Left lobe of liver (tissue), 2 donors: ENCODE data around the gene GALNT2. TPM values are rescaled to one million over a fixed set of nuclear protein-coding genes. Genes with fewer than 3 reads are reported as not detected.

ENCODE experiments used
- ATAC-seq: fragments of 200-7000 bp; cut with Tn5 transposase; one replicate; pipeline ENCODE4 v1.9.1; 2020; ENCODE audit warnings: mild to moderate bottlenecking, moderate library complexity
- DNase-seq: peaks from one replicate; pipeline ENCODE4 v3.0.0-alpha.2; 2020; ENCODE audit warnings: low spot score
- total RNA-seq: library from RNA; stranded (reverse); gene quantifications from one replicate; pipeline ENCODE4 v1.2.1, GENCODE V29; 2021
- donor health status: DM: no; HTN: no; CAD: no; lungs with moderate emphysema.
- donor health status: DM: no; HTN: yes; CAD: no.

The GALNT2 gene
- total RNA-seq, 1 donor from 2014 or later, result 83.7 TPM

GRCh38 chr1:230125640-230126528 is 58.8 kb downstream of the GALNT2 start:
- ATAC-seq, result no peak

GRCh38 chr1:230126529-230127104 is 59.6 kb downstream of the GALNT2 start:
- ATAC-seq (no peak), DNase-seq (no peak)

More at GRCh38 chr1:230125640-230126528, 58.8 kb downstream of the GALNT2 start:
- no peak for DNase-seq

DNA sequence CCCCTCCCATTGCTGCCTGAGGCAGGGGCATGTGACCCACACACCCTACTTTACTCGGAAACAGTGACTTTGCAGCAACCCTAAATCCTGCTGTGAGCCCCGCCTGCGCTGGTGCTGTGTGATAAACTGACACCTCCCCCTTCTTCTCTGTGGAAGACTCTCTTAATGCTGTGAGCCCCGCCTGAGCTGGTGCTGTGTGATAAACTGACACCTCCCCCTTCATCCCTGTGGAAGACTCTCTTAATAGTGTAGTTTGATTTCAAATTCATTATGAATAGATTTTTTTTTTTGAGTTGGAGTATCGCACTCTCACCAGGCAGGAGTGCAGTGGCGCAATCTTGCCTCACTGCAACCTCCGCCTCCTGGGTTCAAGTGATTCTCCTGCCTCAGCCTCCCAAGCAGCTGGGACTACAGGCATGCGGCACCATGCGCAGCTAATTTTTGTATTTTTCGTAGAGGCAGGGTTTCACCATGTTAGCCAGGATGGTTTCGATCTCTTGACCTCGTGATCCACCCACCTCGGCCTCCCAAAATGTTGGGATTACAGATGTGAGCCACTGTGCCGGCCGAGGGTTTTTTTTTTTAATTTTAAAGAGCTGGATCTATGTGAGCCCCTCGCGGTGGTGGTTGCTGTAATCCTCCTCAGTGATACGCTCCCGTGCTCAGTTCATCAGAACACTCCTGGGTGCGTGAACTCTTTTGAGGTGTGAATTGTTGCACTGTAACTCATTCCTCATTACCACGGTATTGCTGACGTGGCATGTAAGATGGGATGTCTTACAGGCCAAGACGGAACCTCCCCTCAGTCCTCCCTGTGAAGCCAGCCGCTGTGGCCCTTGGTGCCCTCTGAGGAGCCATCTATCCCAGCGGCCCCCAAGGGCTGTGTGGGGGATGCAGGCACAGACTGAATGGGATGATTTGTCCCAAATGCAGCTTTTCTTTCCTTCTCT is 60.3 kb downstream of the GALNT2 start:
- DNase-seq (no peak), ATAC-seq (no peak)

DNA sequence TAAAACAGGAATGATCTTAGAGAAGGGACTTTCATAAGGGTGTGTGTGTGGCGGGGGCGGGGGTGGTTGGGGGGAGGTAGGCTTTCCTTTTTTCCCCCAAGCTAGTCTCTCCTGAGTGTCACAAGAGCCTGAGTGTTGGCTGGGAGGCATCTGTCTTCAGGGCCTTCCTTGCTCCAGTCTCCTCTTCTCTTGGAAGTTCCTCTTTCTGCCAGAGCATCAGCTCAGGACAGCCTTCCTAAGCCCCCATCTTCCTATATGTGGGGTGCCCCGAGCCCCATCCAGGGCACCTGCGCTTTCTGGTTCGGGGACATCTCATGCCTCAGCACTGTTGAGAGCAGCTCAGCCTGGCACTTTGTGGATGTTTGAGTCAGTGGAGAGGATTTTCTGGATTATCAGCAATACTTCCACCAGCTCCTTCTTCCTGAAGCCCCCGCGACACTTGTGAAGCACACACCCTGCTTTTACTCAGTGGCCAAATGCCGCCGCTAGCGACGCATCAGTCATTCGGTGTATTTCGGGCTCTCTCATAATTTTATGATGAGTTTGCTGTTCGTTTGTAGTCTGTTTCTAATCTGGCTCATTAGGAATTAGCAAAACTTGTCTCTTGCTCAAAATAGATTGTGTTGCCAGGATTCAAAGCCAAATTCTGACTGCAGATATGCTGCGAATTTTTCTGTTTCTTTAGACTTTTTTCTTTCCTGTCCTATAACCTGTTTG is 61.7 kb downstream of the GALNT2 start:
- DNase-seq, result no peak
- ATAC-seq, result no peak

- no peak for ATAC-seq
- DNase-seq, result no peak
Observed at GRCh38 chr1:230129341-230129740, 62.3 kb downstream of the GALNT2 start.

GRCh38 chr1:230130172-230130944 is 63.3 kb downstream of the GALNT2 start:
- ATAC-seq, result no peak
- no peak for DNase-seq

- DNase-seq, result no peak
- ATAC-seq, result peak; percentile 77
Observed at GRCh38 chr1:230131457-230131856, 64.4 kb downstream of the GALNT2 start.

- ATAC-seq (no peak), DNase-seq (no peak)
Observed at GRCh38 chr1:230132758-230133157, 65.7 kb downstream of the GALNT2 start.

- ATAC-seq, result no peak
- DNase-seq, result no peak
Observed at GRCh38 chr1:230135726-230136125, 68.7 kb downstream of the GALNT2 start.

- no peak for DNase-seq
- ATAC-seq, result no peak
Observed at GRCh38 chr1:230136453-230137336, 69.7 kb downstream of the GALNT2 start.

DNA sequence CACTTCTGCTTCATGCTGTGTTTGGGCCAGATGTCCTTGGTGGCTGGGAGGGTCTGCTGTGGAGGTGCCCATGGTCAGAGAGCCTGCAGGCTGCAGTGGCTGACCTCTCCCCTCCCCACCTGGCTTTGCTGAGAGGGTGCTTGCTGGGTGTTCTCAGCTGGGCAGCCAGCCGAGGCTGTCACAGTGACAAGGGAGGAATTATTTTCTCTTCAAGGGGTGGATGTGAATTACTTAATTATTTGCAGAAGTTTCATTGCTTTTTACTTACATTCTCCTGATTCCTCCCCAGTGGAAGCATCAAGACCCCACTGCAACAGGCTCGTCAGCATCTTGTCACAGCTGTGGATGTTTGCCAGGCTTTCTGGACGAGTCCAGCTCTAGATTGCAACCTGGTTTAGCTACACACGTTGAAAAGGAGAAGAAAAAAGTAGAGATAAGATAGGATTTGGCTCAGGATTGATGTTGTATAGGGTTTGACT is 70.3 kb downstream of the GALNT2 start:
- ATAC-seq, result no peak
- no peak for DNase-seq

- ATAC-seq (no peak), DNase-seq (no peak)
Observed at GRCh38 chr1:230138561-230139239, 71.7 kb downstream of the GALNT2 start.

DNA sequence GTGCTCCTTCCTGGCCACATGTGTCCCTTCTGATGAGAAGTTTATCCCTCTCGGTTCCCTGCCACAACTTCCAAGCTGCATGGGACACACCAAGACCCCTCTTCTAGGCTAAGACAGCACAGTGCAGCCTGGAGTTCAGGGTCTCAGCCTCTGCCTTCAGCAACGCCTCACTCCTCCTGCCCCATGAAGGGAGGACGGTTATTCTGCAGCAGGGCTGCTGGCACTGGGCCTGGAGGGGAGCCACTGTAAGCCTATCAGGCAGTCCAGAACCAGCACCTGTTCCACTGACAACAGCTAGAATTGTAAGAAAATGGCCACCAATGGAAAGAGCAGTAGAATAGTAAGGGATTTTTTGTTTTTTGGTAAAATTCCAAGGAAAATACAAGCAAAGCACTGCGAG is 72.3 kb downstream of the GALNT2 start:
- DNase-seq, result no peak
- no peak for ATAC-seq

DNA sequence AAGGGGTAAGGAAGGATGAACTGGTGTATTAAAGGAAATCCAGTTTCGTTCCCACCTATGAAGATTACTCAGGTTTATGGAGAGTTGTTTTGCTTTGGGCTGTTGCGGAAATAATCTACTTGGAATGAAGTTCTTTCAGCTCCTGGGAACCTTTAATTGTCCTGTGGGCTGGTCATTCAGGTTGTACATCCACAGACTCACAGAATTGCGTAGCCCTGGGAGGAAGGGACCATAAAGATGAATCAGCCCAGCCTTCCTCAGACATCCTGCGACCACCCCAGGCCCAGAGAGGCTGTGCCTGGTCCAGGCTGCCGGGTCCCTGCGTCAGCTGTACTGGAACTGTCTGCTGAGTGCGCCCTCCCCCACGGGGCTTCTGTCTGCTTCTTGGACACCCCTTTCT is 72.7 kb downstream of the GALNT2 start:
- peak; percentile 16 for ATAC-seq
- no peak for DNase-seq

DNA sequence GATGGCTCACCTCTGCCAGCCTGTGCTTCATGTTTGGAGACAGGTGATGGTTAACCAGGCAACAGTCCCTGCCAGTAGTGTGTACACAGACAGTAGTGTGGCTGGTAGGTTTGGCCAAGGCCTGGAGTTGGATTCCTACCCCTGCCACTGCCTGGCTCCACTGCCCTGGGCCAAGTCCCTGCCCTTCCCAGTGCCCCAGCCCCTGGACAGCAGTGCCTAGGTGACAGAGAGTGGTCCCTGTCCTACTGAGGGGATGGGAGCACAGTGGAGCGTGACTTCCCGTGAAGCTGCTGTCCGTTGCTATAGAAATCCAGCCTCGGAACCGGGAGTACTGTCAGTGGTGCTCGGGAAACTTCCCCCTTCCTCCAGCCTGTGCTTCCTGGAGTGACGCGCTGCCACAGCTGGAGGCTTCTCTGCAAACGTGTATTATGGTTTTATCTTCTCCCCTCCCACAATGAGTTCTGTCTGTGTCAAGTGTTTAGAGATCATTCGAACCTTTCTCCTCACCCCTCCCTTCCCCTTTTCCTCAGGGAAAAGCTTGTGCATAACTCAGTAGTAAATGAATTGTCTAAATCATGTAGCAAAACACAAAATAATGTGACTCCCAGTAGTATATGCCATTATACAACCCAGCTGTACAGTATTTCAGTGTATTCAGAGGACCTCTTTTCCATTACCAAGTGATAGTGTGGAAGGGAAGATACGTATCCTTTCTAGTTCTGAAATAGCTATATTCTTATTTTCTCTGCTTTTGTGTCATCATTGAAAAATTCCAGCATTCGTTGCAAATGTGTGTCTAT is 73.4 kb downstream of the GALNT2 start:
- DNase-seq (peak; percentile 85), ATAC-seq (peak; percentile 93)

GRCh38 chr1:230141021-230141648 is 74.1 kb downstream of the GALNT2 start:
- ATAC-seq, result no peak

More at GRCh38 chr1:230141021-230141648, 74.1 kb downstream of the GALNT2 start:
- DNase-seq, result no peak
